HG03432 (cell line): Measurements from ENCODE around the gene TANGO2.

Experiments
- ATAC-seq: cut with Tn5 transposase; IDR thresholded peaks from one replicate; pipeline ENCODE4 v1.9.1; 2021; ENCODE audit warnings: mild to moderate bottlenecking, moderate library complexity; ENCODE audit not compliant: unreplicated experiment

TANGO2 gene

DNA sequence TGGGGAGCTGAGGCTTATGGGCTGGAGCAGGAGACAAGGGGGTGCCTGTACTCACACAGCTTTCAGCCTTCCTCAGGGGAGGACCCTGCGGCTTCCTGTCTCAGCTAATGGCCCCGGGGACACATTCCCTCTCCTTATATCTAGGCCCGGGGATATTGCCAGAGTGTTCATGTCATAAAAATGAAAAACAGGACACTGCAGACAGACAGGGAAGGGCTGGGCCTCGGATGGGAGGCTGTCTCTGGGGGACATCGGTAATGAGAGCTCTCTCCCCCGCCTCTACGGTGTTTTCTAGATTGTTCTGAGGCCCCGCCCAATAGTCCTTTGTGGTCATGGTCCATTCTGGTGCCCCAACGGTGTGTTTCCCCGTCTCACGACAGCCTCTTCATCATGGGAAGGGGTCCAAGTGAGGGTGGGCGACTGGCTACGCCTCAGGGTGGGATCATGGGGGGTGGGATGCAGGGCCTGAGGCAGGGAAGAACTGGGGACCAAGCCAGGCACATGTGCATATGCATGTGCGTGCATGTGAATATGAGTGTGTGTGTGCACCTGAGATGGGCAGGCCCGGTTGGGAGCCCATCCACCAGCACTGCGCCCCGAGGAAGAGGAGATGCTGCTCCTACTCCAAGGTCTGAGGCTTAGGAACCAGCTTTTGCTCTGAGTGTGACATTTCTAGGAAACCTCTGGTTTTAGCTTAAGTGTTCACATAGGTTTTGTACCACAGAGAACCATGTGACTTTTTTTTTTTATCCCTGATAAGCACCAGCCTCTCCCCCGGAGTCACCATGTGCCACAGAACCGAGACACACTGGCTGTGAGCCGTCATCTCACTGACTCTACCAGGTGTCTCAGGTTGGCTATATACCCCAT lies 9.6 kb upstream of the TANGO2 start:
- no peak for ATAC-seq

DNA sequence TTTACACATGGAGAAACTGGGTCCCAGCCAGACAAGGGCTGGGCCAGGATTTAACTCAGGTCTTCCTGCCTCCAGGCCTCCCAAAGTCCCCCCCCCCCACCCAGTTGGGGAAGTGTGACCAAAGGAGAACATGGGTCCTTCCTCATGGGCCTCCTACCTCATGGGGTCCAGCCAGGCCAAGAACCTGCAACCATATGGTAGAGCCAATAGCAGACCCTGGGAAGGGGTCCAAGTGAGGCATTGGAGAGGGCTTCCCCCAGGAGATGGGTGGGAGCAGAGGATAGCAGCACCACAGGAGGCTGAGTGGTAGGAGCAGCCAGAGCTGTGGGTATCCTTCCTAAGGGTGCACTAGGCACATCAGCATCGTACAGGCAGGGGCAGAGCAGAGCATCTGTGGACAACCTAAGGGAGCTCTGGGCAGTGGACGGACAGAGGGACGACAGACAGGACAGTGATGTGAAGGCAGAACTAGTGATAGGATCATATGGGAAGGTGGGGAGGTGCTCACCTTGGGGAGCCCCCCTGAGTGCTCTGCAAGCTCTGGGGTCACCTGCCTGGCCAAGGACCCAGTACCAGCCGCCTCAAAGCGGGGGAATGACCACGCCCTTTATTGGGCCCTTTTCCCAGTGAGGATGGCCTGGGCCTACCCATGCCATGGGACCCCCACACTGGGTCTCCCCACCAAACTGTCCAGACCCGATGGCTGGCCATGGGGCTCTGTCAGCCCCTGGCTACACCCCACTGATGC lies 8.7 kb upstream of the TANGO2 start:
- no peak for ATAC-seq

DNA sequence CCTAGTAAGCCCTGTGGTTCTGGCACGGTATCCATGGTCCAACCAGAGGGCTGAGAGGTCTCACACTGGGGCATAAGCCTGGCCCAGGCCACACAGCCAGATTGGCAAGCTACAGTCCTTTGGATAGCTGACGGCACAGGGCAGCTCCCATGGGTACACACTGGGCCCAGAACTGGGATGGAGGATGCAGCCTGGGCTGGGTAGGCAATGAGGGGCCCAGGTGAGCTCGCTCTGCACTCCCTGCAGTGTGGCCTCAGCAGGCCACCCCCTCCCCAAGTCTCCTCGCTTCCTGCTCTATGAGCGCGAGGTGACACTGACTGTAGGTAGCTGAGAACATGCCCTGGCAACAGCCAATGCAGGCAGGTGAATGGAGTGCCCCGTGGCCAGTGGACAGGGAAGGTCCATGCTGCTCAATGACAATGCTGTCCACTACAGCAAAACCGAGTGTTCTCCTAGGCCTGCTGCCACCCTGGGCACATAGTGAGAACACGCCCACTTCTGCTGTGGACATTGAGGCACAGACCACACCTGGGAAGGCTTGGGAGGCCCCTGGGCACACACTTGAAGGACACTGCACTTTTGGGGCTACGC lies 8.1 kb upstream of the TANGO2 start:
- ATAC-seq = no peak

DNA sequence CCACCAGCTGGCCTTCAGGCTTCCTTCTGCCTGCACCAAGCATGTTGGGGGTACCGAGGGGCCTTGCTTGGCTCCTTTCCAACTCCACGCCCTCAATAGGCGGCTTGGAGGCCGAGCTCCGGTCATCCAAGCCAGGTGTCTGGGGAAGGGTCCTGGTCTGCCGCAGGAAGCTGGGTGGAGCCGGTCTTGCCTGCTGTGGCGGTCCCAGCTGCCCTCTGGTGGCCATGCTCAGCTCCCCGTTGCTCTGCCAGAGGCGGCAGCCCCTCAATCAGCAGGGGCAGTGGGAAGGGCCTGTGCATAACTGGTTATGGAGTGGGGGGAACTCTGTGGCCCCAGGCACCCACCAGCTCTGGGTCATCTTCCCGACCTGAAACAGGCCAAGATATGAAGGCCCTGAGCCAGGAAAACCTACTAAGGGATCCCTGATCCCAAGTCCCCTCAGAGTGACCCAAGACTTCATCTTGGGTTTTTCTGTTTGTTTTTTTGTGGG lies 7.5 kb upstream of the TANGO2 start:
- ATAC-seq = no peak

- ATAC-seq = no peak
Observed at GRCh38 chr22:20014526-20015186, 6.3 kb upstream of the TANGO2 start.

DNA sequence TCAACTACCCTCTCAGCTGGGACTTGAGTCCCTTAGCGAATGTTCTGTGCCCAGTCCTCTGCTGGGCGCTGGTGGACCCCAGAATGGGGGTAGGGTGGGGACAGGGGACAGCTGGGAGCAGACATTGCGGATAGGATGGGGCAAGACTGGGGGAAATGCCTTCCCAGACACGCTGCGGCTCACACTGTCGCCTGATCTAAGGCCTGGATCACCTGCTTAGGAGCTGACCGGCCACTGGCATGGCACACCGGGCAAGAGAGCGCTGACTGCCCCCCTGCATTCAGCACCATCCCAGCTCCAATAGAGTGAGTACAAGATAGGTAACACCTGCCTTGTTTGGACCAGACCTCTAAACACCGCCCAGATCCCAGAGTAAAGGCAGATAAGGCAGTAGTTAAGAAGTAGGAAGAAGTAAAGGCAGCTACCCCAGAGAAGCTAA lies 5.7 kb upstream of the TANGO2 start:
- no peak for ATAC-seq

- no peak for ATAC-seq
Observed at GRCh38 chr22:20015971-20016733, 4.8 kb upstream of the TANGO2 start.

GRCh38 chr22:20016734-20017621 lies 3.9 kb upstream of the TANGO2 start, which contains the start of gene ARVCF:
Gene ARVCF, minus strand, starts transcription at chr22:20016823. Its CDS starts 26,029 bp downstream, at chr22:19990794.
- ATAC-seq = peak; percentile 62

DNA sequence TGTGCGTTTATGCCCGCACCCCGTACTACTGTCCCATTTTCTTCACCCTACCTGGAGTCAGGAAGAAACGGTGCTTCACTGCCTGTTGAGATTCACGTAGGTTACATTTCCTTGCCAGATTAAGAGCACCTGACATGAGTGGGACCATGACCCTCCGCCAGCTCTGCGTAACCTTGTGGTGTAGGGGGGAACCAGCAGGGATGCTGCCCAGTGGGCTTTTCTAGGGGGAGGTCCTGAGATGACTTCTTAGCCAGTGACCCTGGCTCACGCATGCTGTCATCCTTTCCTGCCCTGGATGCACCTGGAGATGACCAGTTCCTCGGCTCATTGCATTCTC lies 3.3 kb upstream of the TANGO2 start:
- no peak for ATAC-seq

GRCh38 chr22:20018001-20018400 lies 2.9 kb upstream of the TANGO2 start:
- ATAC-seq = no peak

DNA sequence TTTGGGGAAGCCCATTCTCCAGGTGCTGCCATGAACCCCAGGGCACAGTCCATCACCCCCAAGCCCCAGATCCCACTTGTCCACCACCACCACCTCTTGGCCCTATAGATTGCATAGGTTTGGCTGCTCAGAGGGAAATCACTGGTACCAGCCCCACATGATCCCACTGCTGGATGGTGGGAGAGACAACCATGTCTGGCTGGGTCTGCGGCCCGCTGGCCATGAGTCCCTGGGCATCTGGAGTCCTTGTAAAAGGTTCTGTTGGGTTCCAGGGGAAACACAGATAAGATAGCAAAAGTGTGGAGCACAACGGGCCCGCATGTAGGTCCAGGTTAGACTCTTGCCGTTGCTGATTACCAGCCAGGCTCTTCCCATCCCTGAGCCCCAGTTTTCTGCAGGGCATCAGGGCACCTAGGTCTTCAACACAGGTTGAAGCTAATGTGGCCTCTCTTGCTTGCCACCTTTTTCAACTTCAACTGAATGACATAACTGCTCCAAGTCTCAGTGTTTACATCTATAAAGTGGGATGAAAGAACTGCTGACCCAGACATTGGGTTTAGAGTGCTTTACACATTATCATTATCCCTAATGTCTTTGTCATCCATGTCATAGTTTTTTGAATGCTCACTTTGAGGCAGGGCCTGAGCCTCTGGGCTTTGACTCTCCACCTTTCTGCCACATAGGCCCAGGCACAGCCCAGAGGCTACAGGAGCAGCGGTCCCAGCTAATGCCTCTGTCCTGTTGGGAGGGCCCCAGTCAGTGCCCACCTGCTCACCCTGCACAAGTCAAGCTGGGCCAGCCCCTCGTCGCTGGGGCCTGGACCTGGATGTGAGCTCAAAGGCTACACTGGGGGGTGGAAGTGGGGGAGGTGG lies 1.0 kb upstream of the TANGO2 start:
- ATAC-seq = no peak

GRCh38 chr22:20021196-20022181 lies 579 bp downstream of the TANGO2 start:
- no peak for ATAC-seq

- no peak for ATAC-seq
Observed at GRCh38 chr22:20022231-20022977, 1.5 kb downstream of the TANGO2 start.

- no peak for ATAC-seq
Observed at GRCh38 chr22:20022978-20023613, 2.2 kb downstream of the TANGO2 start.

DNA sequence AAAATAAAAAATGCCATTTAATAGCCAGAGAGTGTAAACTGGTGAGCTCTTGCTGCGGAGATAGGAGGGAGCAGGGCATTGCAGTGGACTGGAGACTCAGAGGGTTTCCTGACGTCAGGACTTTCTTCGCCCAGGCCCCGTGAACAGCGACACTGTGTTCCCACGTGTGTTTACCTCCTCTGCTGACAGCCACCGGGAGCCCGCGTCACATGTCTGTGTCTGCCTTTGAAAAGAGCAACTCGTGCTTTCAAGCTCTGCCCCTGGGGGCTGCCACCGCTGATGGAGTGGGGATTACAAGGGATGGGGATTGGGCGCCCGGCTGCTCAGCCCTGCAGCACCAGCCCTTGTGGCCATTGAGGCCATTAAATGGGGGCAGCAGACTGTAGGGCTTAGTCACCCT lies 3.3 kb downstream of the TANGO2 start:
- ATAC-seq = no peak
